B cell (primary cell): ENCODE measurements around the gene FRMD3. TPM values are rescaled to one million over a fixed set of nuclear protein-coding genes. Genes with fewer than 3 reads are reported as not detected.

Experiments used
- ATAC-seq: fragments of 200-7000 bp; cut with Tn5 transposase; one replicate; pipeline ENCODE4 v1.10.0; 2021; ENCODE audit warnings: low read depth, mild to moderate bottlenecking, moderate number of reproducible peaks, moderate library complexity
- CTCF ChIA-PET: fragments of 350-600 bp; sonication (Branson Sonifier 250); formaldehyde crosslinking; loops from one replicate; lab custom pipeline; 2021; ENCODE audit warnings: antibody characterized with exemption, inconsistent platforms; lab: Charles Lee
- POLR2A ChIA-PET: fragments of 350-600 bp; sonication (Branson Sonifier 250); formaldehyde crosslinking; loops from one replicate; lab custom pipeline; 2021; ENCODE audit warnings: antibody characterized with exemption; lab: Charles Lee
- DNase-seq: peaks from one replicate; pipeline ENCODE4 v3.0.0; 2013
- H2AFZ ChIP-seq: 2 replicates; pipeline ENCODE4 v1.6.1; 2012; ENCODE audit warnings: mild to moderate bottlenecking, low read depth, low read length; ENCODE audit not compliant: insufficient read depth, poor library complexity, severe bottlenecking
- H3K27ac ChIP-seq, 2 donors: 1 replicate in 1 of 2; 2 replicates in 1 of 2; pipeline ENCODE4 v1.5.1; 2012 to 2013; ENCODE audit warnings: low read length in 2 of 2, mild to moderate bottlenecking in 2 of 2, moderate library complexity in 1 of 2
- H3K27me3 ChIP-seq, 4 experiments: fragments of 200-600 bp in 1 of 4; sonication (generic) in 1 of 4; replicated peaks in 1 of 4; 1 replicate in 2 of 4; 2 replicates in 2 of 4; pipeline versions ENCODE4 v1.6.1 to v1.7.0; 2013 to 2016; ENCODE audit warnings: low read length in 3 of 4, mild to moderate bottlenecking in 2 of 4, mixed read lengths in 1 of 4, moderate library complexity in 1 of 4; ENCODE audit not compliant: insufficient read depth in 4 of 4, control insufficient read depth in 3 of 4; ENCODE audit errors: control extremely low read depth in 1 of 4
- H3K36me3 ChIP-seq, 2 experiments: replicated peaks in 1 of 2; 1 replicate in 1 of 2; 2 replicates in 1 of 2; pipeline versions ENCODE4 v1.6.1 to v1.7.1; 2013; ENCODE audit warnings: low read length in 1 of 2; ENCODE audit not compliant: insufficient read depth in 2 of 2, control insufficient read depth in 1 of 2; ENCODE audit errors: control extremely low read depth in 1 of 2, extremely low read depth in 1 of 2
- H3K4me1 ChIP-seq, 2 donors: fragments of 200-600 bp in 1 of 2; sonication (generic) in 1 of 2; 1 replicate in 1 of 2; 2 replicates in 1 of 2; pipeline versions ENCODE4 v1.5.1 to v1.6.1; 2013 to 2017; ENCODE audit warnings: low read length in 2 of 2; ENCODE audit not compliant: control insufficient read depth in 2 of 2, insufficient read depth in 2 of 2
- H3K4me2 ChIP-seq: replicated peaks from 2 replicates; pipeline ENCODE3; 2012; ENCODE audit warnings: mild to moderate bottlenecking, low read depth, low read length; ENCODE audit not compliant: poor library complexity, severe bottlenecking
- H3K4me3 ChIP-seq, 5 experiments: fragments of 200-600 bp in 1 of 5; sonication (generic) in 1 of 5; 1 replicate in 3 of 5; 2 replicates in 2 of 5; pipeline versions ENCODE4 v1.5.1 to v1.7.0; 2011 to 2016; ENCODE audit warnings: low read length in 4 of 5, mild to moderate bottlenecking in 4 of 5, low read depth in 2 of 5, control low read depth in 1 of 5, moderate library complexity in 1 of 5; ENCODE audit not compliant: insufficient read depth in 1 of 5; ENCODE audit errors: control extremely low read depth in 1 of 5, extremely low read depth in 1 of 5
- H3K79me2 ChIP-seq: fragments of 200-600 bp; sonication (generic); one replicate; pipeline ENCODE4 v1.6.0; 2016; ENCODE audit warnings: low read length; ENCODE audit not compliant: control insufficient read depth, insufficient read depth
- H3K9ac ChIP-seq: fragments of 200-600 bp; sonication (generic); 2 replicates; pipeline ENCODE4 v1.6.1; 2017; ENCODE audit warnings: mild to moderate bottlenecking, low read length, moderate library complexity
- H3K9me3 ChIP-seq, 3 donors: one replicate each; pipeline versions ENCODE4 v1.6.1 to v1.7.1; 2013; ENCODE audit warnings: low read length in 2 of 3; ENCODE audit not compliant: control insufficient read depth in 2 of 3, insufficient read depth in 1 of 3; ENCODE audit errors: control extremely low read depth in 1 of 3
- H4K20me1 ChIP-seq: 2 replicates; pipeline ENCODE4 v1.6.0; 2012; ENCODE audit warnings: mild to moderate bottlenecking, low read length; ENCODE audit not compliant: insufficient read depth, control insufficient read depth, poor library complexity, severe bottlenecking
- H3K27ac Mint-ChIP-seq: one replicate; pipeline ENCODE4 v1.8.0; 2021; ENCODE audit warnings: mixed read lengths
- H3K27me3 Mint-ChIP-seq: one replicate; pipeline ENCODE4 v1.8.0; 2021; ENCODE audit warnings: mixed read lengths
- H3K4me1 Mint-ChIP-seq: one replicate; pipeline ENCODE4 v1.8.0; 2021; ENCODE audit warnings: mixed read lengths
- H3K4me3 Mint-ChIP-seq: one replicate; pipeline ENCODE4 v1.8.0; 2021; ENCODE audit warnings: mixed read lengths
- H3K9me3 Mint-ChIP-seq: one replicate; pipeline ENCODE4 v1.8.0; 2022; ENCODE audit warnings: mixed read lengths; ENCODE audit not compliant: insufficient read depth
- EZH2 ChIP-seq: IDR thresholded peaks from 2 replicates; pipeline ENCODE4 v1.6.1; 2012; ENCODE audit warnings: borderline replicate concordance, low read depth, mild to moderate bottlenecking, moderate library complexity, low read length; ENCODE audit not compliant: insufficient read depth, poor library complexity, severe bottlenecking
- WGBS: methylation state at CpG from one replicate; pipeline ENCODE4 v1.1.5; 2013; ENCODE audit warnings: missing lambda C conversion rate; ENCODE audit not compliant: insufficient coverage; 5-methylcytosine and 5-hydroxymethylcytosine counted together
- intact Hi-C: fragments of 100-400 bp; cut with micrococcal nuclease; formaldehyde crosslinking; loops from one replicate; pipeline ENCODE4 v1.10.0; 2022
- polyA plus RNA-seq: library from polyadenylated mRNA; depleted of rRNA; stranded (reverse); fragments of >200 nt; gene quantifications from 2 replicates; pipeline ENCODE4 v1.2.3, GENCODE V29; 2012
- total RNA-seq, 2 donors: library from RNA; stranded (reverse); fragments of 120-200 nt in 1 of 2; gene quantifications; 1 replicate in 1 of 2; 2 replicates in 1 of 2; pipeline versions ENCODE4 v1.2.3 to v1.2.4, GENCODE V29; 2013 to 2022
- TF ChIP-seq, protein P1 (sequence below): fragments of 200-600 bp; IDR thresholded peaks from one replicate; pipeline ENCODE4 v1.8.0; 2022; ENCODE audit warnings: antibody characterized with exemption, mild to moderate bottlenecking

Gene FRMD3
- total and polyA plus RNA-seq, 2 donors (not counting 1 experiment from before 2014, with no cell fraction given): 0.37 to 0.49 TPM

DNA sequence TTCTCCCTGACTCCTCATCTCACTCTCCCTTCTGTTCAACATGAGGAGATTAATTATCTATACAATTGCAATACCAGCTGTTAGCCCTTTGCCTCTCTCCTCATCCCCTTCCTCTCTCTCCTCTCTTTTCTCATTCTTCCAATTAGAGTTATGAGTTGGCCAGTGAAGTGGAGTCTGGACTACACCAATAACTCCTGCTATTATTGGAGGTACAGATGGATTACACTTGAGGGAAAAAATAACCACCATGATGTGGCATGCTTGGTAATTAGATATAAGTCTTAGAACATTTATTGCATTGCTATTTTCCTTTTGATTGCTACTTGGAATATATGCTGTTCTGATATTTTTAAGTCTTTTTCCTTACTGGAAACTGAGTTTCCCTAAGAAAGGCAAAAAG, 159.2 kb downstream of the FRMD3 start:
- Mint-ChIP-seq H3K4me1 (no peaks in the 10 kb centered on the region), H3K9me3 (no peaks in the 10 kb centered on the region), H3K4me3 (no peak overlapping the region), H3K27me3 (no peaks in the 10 kb centered on the region), H3K27ac (no peak overlapping the region)
- H3K4me1 ChIP-seq: no peaks in the 10 kb centered on the region
- POLR2A ChIA-PET: no interaction called here
- TF ChIP-seq EZH2: no peak
- TF ChIP-seq, protein P1, sequence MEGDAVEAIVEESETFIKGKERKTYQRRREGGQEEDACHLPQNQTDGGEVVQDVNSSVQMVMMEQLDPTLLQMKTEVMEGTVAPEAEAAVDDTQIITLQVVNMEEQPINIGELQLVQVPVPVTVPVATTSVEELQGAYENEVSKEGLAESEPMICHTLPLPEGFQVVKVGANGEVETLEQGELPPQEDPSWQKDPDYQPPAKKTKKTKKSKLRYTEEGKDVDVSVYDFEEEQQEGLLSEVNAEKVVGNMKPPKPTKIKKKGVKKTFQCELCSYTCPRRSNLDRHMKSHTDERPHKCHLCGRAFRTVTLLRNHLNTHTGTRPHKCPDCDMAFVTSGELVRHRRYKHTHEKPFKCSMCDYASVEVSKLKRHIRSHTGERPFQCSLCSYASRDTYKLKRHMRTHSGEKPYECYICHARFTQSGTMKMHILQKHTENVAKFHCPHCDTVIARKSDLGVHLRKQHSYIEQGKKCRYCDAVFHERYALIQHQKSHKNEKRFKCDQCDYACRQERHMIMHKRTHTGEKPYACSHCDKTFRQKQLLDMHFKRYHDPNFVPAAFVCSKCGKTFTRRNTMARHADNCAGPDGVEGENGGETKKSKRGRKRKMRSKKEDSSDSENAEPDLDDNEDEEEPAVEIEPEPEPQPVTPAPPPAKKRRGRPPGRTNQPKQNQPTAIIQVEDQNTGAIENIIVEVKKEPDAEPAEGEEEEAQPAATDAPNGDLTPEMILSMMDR: no peak
- no peaks in the 10 kb centered on the region for H3K9me3 ChIP-seq
- CTCF ChIA-PET: no interaction called here
- no peak overlapping the region for H3K27ac ChIP-seq
- DNase-seq (no peak), ATAC-seq (no peak)
- H3K4me3 ChIP-seq: no peak overlapping the region
- H3K27me3 ChIP-seq: no peaks in the 10 kb centered on the region
- H4K20me1 ChIP-seq: no peaks in the 10 kb centered on the region
- H3K4me2 ChIP-seq: no peak overlapping the region
- no peaks in the 10 kb centered on the region for H3K79me2 ChIP-seq
- no peaks in the 10 kb centered on the region for H3K36me3 ChIP-seq
- no peak overlapping the region for H3K9ac ChIP-seq
- H2AFZ ChIP-seq: no peak overlapping the region
- intact Hi-C loops: no loop called here

DNA sequence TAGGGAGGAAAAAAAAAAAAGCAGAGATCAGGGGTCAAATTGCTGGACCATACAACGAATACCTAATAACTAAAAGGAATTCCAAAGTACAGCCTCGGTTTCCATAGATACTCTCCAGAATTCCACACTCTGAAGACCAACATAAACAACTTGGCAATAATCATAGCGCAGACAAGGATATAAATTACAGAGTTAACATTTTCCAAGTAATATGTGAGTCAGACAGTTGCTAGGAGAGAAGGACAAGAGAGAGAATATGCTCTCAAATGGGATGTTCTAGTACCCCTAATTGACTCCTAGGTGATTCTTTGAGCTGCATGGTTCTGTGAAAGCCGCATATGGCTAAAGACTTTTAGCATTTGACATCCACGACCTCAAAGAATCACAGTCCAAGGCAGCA, 165.2 kb downstream of the FRMD3 start:
- no peak overlapping the region for H3K27ac Mint-ChIP-seq
- TF ChIP-seq EZH2: no peak
- TF ChIP-seq, protein P1: no peak
- no peaks in the 10 kb centered on the region for H3K4me1 Mint-ChIP-seq
- Histone ChIP-seq H2AFZ (no peak overlapping the region), H3K4me1 (no peaks in the 10 kb centered on the region), H3K9ac (no peak overlapping the region), H3K4me2 (no peak overlapping the region), H3K27me3 (no peaks in the 10 kb centered on the region), H3K79me2 (no peaks in the 10 kb centered on the region), H4K20me1 (no peaks in the 10 kb centered on the region), H3K27ac (no peak overlapping the region), H3K36me3 (no peaks in the 10 kb centered on the region), H3K9me3 (no peaks in the 10 kb centered on the region), H3K4me3 (no peak overlapping the region)
- H3K4me3 Mint-ChIP-seq: no peak overlapping the region
- 100% methylated on average over 1 of the region's 5 CpGs for WGBS
- no peak for DNase-seq
- no peak for ATAC-seq
- ChIA-PET POLR2A (no interaction called here), CTCF (interaction anchor here (1.0 kb wide), 1 partner anchor 9 kb away, joined by 3 read pairs; no protein-coding TSS in a partner anchor)
- intact Hi-C loops: no loop called here
- H3K27me3 Mint-ChIP-seq: no peaks in the 10 kb centered on the region
- H3K9me3 Mint-ChIP-seq: no peaks in the 10 kb centered on the region
